Loucy (cell line): ENCODE results near the gene AASS.

Experiments
- EZH2phosphoT487 ChIP-seq: fragments of 200-600 bp; IDR thresholded peaks from 2 replicates; pipeline ENCODE4 v1.6.1; 2018; ENCODE audit warnings: antibody characterized with exemption, mild to moderate bottlenecking, moderate library complexity, borderline replicate concordance
- TF ChIP-seq, protein P1 (sequence below): fragments of 200-600 bp; sonication (generic); conservative IDR thresholded peaks from 2 replicates; pipeline ENCODE4 v1.5.1; 2014; ENCODE audit warnings: mild to moderate bottlenecking, antibody characterized with exemption, low read length

DNA sequence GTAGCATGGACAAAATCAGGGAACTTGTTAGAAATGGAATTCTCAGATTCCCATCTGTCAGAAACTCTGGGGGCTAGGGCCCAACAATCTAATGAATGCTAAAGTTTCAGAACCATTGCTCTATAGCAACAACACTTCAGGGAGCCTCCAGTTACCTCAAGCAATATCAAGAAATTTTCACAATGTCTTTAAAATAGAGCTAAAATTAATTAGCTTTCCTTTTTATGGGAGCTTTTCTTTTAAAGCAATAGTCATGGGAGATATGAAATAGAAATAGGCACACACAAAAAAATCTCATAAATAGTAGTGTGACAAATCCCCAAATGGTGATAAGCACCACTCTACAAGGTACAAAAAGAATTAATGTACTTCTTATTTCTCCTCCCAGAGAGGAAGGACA lies 80.9 kb downstream of the AASS start:
- TF ChIP-seq, protein P1, sequence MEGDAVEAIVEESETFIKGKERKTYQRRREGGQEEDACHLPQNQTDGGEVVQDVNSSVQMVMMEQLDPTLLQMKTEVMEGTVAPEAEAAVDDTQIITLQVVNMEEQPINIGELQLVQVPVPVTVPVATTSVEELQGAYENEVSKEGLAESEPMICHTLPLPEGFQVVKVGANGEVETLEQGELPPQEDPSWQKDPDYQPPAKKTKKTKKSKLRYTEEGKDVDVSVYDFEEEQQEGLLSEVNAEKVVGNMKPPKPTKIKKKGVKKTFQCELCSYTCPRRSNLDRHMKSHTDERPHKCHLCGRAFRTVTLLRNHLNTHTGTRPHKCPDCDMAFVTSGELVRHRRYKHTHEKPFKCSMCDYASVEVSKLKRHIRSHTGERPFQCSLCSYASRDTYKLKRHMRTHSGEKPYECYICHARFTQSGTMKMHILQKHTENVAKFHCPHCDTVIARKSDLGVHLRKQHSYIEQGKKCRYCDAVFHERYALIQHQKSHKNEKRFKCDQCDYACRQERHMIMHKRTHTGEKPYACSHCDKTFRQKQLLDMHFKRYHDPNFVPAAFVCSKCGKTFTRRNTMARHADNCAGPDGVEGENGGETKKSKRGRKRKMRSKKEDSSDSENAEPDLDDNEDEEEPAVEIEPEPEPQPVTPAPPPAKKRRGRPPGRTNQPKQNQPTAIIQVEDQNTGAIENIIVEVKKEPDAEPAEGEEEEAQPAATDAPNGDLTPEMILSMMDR: no peak
- no peak for TF ChIP-seq EZH2phosphoT487
